H9 (cell line): ENCODE results near the gene FBXL16. TPM values are rescaled to one million over a fixed set of nuclear protein-coding genes. Genes with fewer than 3 reads are reported as not detected.

Experiments used
- DNase-seq: peaks from one replicate; pipeline ENCODE4 v3.0.0-alpha.2; 2017
- H2AFZ ChIP-seq: one replicate; pipeline ENCODE4 v1.6.1; 2013; ENCODE audit warnings: mild to moderate bottlenecking, low read length, control low read depth, moderate library complexity
- H2AK5ac ChIP-seq: 2 replicates; pipeline ENCODE4 v1.6.1; 2013; ENCODE audit warnings: low read length, control low read depth, mixed read lengths; ENCODE audit not compliant: insufficient read length
- H2BK120ac ChIP-seq: one replicate; pipeline ENCODE4 v1.6.1; 2013; ENCODE audit warnings: low read depth, mild to moderate bottlenecking, low read length, control low read depth, inconsistent platforms; ENCODE audit not compliant: poor library complexity, severe bottlenecking
- H2BK12ac ChIP-seq: 2 replicates; pipeline ENCODE4 v1.6.1; 2013; ENCODE audit warnings: low read length, control low read depth, mixed read lengths, low read depth; ENCODE audit not compliant: insufficient read length
- H2BK15ac ChIP-seq: 2 replicates; pipeline ENCODE4 v1.6.1; 2013; ENCODE audit warnings: low read depth, low read length, control low read depth
- H2BK20ac ChIP-seq: one replicate; pipeline ENCODE4 v1.6.1; 2013; ENCODE audit warnings: low read depth, mild to moderate bottlenecking, low read length, control low read depth, inconsistent platforms; ENCODE audit not compliant: poor library complexity, severe bottlenecking
- H2BK5ac ChIP-seq: 2 replicates; pipeline ENCODE4 v1.6.1; 2013; ENCODE audit warnings: low read length, control low read depth, mixed read lengths; ENCODE audit not compliant: insufficient read length
- H3K14ac ChIP-seq: 2 replicates; pipeline ENCODE4 v1.6.1; 2013; ENCODE audit warnings: low read length, control low read depth; ENCODE audit not compliant: insufficient read depth
- H3K18ac ChIP-seq: 2 replicates; pipeline ENCODE4 v1.6.1; 2013; ENCODE audit warnings: low read depth, mild to moderate bottlenecking, mixed read lengths, low read length, control low read depth; ENCODE audit not compliant: insufficient read length
- H3K23ac ChIP-seq: 2 replicates; pipeline ENCODE4 v1.6.1; 2013; ENCODE audit warnings: low read length, control low read depth, mixed read lengths, low read depth; ENCODE audit not compliant: insufficient read length
- H3K23me2 ChIP-seq: 2 replicates; pipeline ENCODE4 v1.6.1; 2013; ENCODE audit warnings: low read depth, mild to moderate bottlenecking, mixed read lengths, low read length, control low read depth; ENCODE audit not compliant: insufficient read length, poor library complexity, severe bottlenecking
- H3K27ac ChIP-seq: 2 replicates; pipeline ENCODE4 v1.5.1; 2013; ENCODE audit warnings: low read length, control low read depth, mixed read lengths, low read depth; ENCODE audit not compliant: insufficient read length
- H3K27me3 ChIP-seq: 2 replicates; pipeline ENCODE4 v1.6.1; 2013; ENCODE audit warnings: low read length, control low read depth, inconsistent platforms; ENCODE audit not compliant: insufficient read depth
- H3K4ac ChIP-seq: 2 replicates; pipeline ENCODE4 v1.6.1; 2013; ENCODE audit warnings: low read depth, mild to moderate bottlenecking, control low read depth, inconsistent platforms, low read length, moderate library complexity
- H3K4me1 ChIP-seq: 2 replicates; pipeline ENCODE4 v1.6.1; 2013; ENCODE audit warnings: low read length, control low read depth, inconsistent platforms; ENCODE audit not compliant: insufficient read depth
- H3K4me2 ChIP-seq: 2 replicates; pipeline ENCODE4 v1.6.1; 2013; ENCODE audit warnings: low read length, control low read depth, mixed read lengths; ENCODE audit not compliant: insufficient read length, insufficient read depth
- H3K56ac ChIP-seq: 2 replicates; pipeline ENCODE4 v1.6.1; 2013; ENCODE audit warnings: low read depth, mild to moderate bottlenecking, mixed read lengths, low read length, control low read depth; ENCODE audit not compliant: insufficient read length
- H3K79me1 ChIP-seq: 2 replicates; pipeline ENCODE4 v1.6.1; 2013; ENCODE audit warnings: low read depth, mild to moderate bottlenecking, moderate library complexity, low read length, control low read depth, inconsistent platforms; ENCODE audit not compliant: insufficient read depth, poor library complexity, severe bottlenecking
- H3K79me2 ChIP-seq: 2 replicates; pipeline ENCODE4 v1.6.1; 2013; ENCODE audit warnings: low read length, control low read depth, inconsistent platforms; ENCODE audit not compliant: insufficient read depth
- H3K9ac ChIP-seq: 2 replicates; pipeline ENCODE4 v1.6.1; 2013; ENCODE audit warnings: low read length, control low read depth, mixed read lengths; ENCODE audit not compliant: insufficient read length; ENCODE audit errors: extremely low read depth
- H3K9me3 ChIP-seq: one replicate; pipeline ENCODE4 v1.6.1; 2013; ENCODE audit warnings: low read depth, low read length, inconsistent platforms; ENCODE audit not compliant: control insufficient read depth
- H3T11ph ChIP-seq: one replicate; pipeline ENCODE4 v1.6.1; 2013; ENCODE audit warnings: mild to moderate bottlenecking, low read length, control low read depth, inconsistent platforms
- H4K20me1 ChIP-seq: one replicate; pipeline ENCODE4 v1.6.1; 2013; ENCODE audit not compliant: control insufficient read depth, insufficient read length, insufficient read depth
- H4K5ac ChIP-seq: 2 replicates; pipeline ENCODE4 v1.6.1; 2013; ENCODE audit warnings: low read depth, mild to moderate bottlenecking, mixed read lengths, low read length, control low read depth; ENCODE audit not compliant: insufficient read length
- H4K8ac ChIP-seq: replicated peaks from 2 replicates; pipeline ENCODE4 v1.6.1; 2013; ENCODE audit warnings: low read length, control low read depth, mixed read lengths, low read depth; ENCODE audit not compliant: insufficient read length
- H4K91ac ChIP-seq: 2 replicates; pipeline ENCODE4 v1.6.1; 2013; ENCODE audit warnings: low read depth, mild to moderate bottlenecking, moderate library complexity, mixed read lengths, low read length, control low read depth; ENCODE audit not compliant: insufficient read length
- H3K27ac Mint-ChIP-seq, 3 experiments: 2 replicates in 2 of 3; 3 replicates in 1 of 3; pipeline ENCODE4 v1.8.0; 2020 to 2021; ENCODE audit warnings: mixed read lengths in 3 of 3, mild to moderate bottlenecking in 1 of 3, moderate library complexity in 1 of 3
- H3K27me3 Mint-ChIP-seq: 2 replicates; pipeline ENCODE4 v1.8.0; 2021; ENCODE audit warnings: low read depth, mild to moderate bottlenecking, moderate library complexity, mixed read lengths
- H3K36me3 Mint-ChIP-seq, 3 experiments: 2 replicates in 2 of 3; 3 replicates in 1 of 3; pipeline ENCODE4 v1.8.0; 2020 to 2021; ENCODE audit warnings: low read depth in 3 of 3, mixed read lengths in 3 of 3; ENCODE audit not compliant: insufficient read depth in 1 of 3
- H3K4me1 Mint-ChIP-seq, 2 experiments: 2 replicates each; pipeline ENCODE4 v1.8.0; 2020; ENCODE audit warnings: mixed read lengths in 2 of 2
- H3K4me3 Mint-ChIP-seq, 2 experiments: 2 replicates in 1 of 2; 3 replicates in 1 of 2; pipeline ENCODE4 v1.8.0; 2020 to 2021; ENCODE audit warnings: mild to moderate bottlenecking in 2 of 2, mixed read lengths in 2 of 2, moderate library complexity in 1 of 2
- H3K9me3 Mint-ChIP-seq, 2 experiments: 2 replicates in 1 of 2; 3 replicates in 1 of 2; pipeline ENCODE4 v1.8.0; 2020; ENCODE audit warnings: mild to moderate bottlenecking in 2 of 2, mixed read lengths in 2 of 2, moderate library complexity in 1 of 2
- WGBS: extraction: QIAGEN DNeasy Blood & Tissue Kit; methylation state at CpG from one replicate; pipeline ENCODE4 v1.1.7; 2013; ENCODE audit warnings: missing lambda C conversion rate, low lambda C conversion rate, mixed read lengths; ENCODE audit not compliant: insufficient read length; ENCODE audit errors: extremely low coverage; 5-methylcytosine and 5-hydroxymethylcytosine counted together
- total RNA-seq: library from RNA; stranded (reverse); gene quantifications from 2 replicates; pipeline ENCODE4 v1.2.1, GENCODE V29; 2021
- TF ChIP-seq, protein P1 (sequence below): fragments of 200-600 bp; sonication (generic); conservative IDR thresholded peaks from 3 replicates; pipeline ENCODE4 v1.8.0; 2021; ENCODE audit warnings: antibody characterized with exemption, mild to moderate bottlenecking

FBXL16 gene
- total RNA-seq, 1 experiment from 2014 or later: 9.6 TPM

DNA sequence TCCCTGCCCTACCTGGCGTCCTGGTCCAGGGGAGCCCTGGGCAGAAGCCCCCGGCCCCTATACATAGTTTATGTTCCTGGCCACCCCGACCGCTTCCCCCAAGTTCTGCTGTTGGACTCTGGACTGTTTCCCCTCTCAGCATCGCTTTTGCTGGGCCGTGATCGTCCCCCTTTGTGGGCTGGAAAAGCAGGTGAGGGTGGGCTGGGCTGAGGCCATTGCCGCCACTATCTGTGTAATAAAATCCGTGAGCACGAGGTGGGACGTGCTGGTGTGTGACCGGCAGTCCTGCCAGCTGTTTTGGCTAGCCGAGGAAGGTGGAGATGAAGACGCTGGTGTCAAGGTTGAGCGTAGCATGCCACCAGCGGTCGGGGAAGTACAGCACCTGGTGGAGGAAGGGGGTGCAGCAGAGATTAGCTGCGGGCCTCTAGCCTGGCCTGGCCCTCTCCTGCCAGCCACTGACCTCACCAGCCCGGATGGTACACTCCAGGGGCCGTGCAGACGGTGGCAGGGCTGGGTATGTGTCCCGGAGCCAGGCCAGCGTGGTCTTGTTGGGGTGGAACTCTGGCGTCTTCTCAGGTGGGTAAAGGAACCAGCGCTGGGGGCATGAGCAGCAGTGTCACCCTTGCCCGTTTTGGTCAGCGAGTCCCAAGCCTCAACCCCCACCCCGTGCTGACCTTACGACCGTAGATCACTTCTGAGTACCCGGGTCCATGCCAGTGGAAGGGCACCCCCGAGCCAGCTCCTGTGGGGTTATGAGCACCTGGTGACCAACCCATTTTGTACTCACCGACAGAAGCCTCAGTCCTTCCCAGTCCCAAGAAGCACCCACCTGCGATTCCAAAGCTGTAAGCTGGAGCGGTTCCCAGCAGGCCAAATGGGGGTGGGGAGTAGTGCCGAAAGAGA lies 22.9 kb downstream of the FBXL16 start:
- Histone ChIP-seq H4K20me1 (no peaks in the 10 kb centered on the region), H4K91ac (no peak overlapping the region), H3K27me3 (no peaks in the 10 kb centered on the region), H2BK5ac (no peak overlapping the region), H3K4me2 (peak overlapping the region; percentile 15), H2AFZ (no peak overlapping the region), H3K18ac (no peak overlapping the region), H3K23me2 (peaks cover 11% of the 10 kb centered on the region), H3K79me1 (no peaks in the 10 kb centered on the region), H2BK120ac (no peak overlapping the region), H3K4me1 (no peaks in the 10 kb centered on the region), H4K8ac (no peak overlapping the region), H3K9ac (no peak overlapping the region), H3K9me3 (no peaks in the 10 kb centered on the region), H3K14ac (no peak overlapping the region), H4K5ac (no peak overlapping the region), H2BK15ac (no peak overlapping the region), H2BK12ac (no peak overlapping the region), H2AK5ac (no peak overlapping the region), H3K23ac (no peak overlapping the region), H3K4ac (no peak overlapping the region), H3K27ac (no peak overlapping the region), H3K79me2 (peaks cover 2% of the 10 kb centered on the region; the same call in 1 of the 2 replicates), H3K56ac (no peak overlapping the region), H2BK20ac (no peak overlapping the region), H3T11ph (no peak overlapping the region)
- no peak for DNase-seq
- TF ChIP-seq, protein P1, sequence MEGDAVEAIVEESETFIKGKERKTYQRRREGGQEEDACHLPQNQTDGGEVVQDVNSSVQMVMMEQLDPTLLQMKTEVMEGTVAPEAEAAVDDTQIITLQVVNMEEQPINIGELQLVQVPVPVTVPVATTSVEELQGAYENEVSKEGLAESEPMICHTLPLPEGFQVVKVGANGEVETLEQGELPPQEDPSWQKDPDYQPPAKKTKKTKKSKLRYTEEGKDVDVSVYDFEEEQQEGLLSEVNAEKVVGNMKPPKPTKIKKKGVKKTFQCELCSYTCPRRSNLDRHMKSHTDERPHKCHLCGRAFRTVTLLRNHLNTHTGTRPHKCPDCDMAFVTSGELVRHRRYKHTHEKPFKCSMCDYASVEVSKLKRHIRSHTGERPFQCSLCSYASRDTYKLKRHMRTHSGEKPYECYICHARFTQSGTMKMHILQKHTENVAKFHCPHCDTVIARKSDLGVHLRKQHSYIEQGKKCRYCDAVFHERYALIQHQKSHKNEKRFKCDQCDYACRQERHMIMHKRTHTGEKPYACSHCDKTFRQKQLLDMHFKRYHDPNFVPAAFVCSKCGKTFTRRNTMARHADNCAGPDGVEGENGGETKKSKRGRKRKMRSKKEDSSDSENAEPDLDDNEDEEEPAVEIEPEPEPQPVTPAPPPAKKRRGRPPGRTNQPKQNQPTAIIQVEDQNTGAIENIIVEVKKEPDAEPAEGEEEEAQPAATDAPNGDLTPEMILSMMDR: peak; percentile 28; the same call in 2 of the 3 replicates
- Mint-ChIP-seq H3K36me3 (peaks cover 15 to 46% (median 44%) of the 10 kb centered on the region in 3 experiments; a peak in 6 of 7 replicates), H3K27me3 (no peaks in the 10 kb centered on the region; the same call in 1 of the 2 replicates), H3K27ac (peak overlapping the region in 1 of 3 experiments; percentile 88; a peak in 2 of 7 replicates), H3K4me1 (peaks cover 13 to 27% of the 10 kb centered on the region in 2 experiments), H3K4me3 (peak overlapping the region; percentile 81 to 86), H3K9me3 (no peaks in the 10 kb centered on the region)
- no CpG with 5 or more reads among the region's 36 CpGs for WGBS
